ENCODE measurements around the gene CACNA1D.

Gene CACNA1D

GRCh38 chr3:53833700-53834099 is 339.3 kb downstream of the CACNA1D start:
- no peak overlapping the region for H3K27ac ChIP-seq
- TF ChIP-seq ZFX (IDR thresholded peaks at IDR 0.05), result no peak
- TF ChIP-seq, protein P1, sequence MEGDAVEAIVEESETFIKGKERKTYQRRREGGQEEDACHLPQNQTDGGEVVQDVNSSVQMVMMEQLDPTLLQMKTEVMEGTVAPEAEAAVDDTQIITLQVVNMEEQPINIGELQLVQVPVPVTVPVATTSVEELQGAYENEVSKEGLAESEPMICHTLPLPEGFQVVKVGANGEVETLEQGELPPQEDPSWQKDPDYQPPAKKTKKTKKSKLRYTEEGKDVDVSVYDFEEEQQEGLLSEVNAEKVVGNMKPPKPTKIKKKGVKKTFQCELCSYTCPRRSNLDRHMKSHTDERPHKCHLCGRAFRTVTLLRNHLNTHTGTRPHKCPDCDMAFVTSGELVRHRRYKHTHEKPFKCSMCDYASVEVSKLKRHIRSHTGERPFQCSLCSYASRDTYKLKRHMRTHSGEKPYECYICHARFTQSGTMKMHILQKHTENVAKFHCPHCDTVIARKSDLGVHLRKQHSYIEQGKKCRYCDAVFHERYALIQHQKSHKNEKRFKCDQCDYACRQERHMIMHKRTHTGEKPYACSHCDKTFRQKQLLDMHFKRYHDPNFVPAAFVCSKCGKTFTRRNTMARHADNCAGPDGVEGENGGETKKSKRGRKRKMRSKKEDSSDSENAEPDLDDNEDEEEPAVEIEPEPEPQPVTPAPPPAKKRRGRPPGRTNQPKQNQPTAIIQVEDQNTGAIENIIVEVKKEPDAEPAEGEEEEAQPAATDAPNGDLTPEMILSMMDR (conservative IDR thresholded peaks at IDR 0.05), result no peak

GRCh38 chr3:53834429-53835095 is 340.2 kb downstream of the CACNA1D start:
- no peak overlapping the region for H3K27ac ChIP-seq
- TF ChIP-seq, protein P1 (conservative IDR thresholded peaks at IDR 0.05), result no peak

DNA sequence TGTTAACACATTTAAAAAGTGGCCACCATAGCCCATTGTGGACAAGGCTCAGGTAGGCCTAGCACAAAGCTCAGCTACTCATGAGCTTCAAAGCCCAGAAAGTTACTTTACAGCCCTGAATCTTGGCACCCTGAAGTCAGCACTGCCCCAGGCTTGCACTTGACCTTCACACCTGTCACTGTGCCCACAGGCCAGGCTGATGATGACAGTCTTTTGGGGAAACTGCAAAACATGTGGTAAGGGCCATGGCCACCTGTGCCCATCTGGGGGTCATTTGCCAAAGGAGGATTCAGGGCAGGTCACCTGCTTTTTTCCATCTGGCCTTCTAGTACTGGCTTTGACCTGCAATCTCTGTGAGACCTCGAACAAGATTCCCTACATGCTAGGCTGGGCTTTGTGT is 340.8 kb downstream of the CACNA1D start:
- H3K27ac ChIP-seq, result no peak overlapping the region

GRCh38 chr3:53836084-53836872 is 341.9 kb downstream of the CACNA1D start:
- TF ChIP-seq ZFX (IDR thresholded peaks at IDR 0.05), result no peak
- TF ChIP-seq, protein P1 (conservative IDR thresholded peaks at IDR 0.05), result no peak
- H3K27ac ChIP-seq, result no peak overlapping the region

More for the DNA sequence above, 340.8 kb downstream of the CACNA1D start:
- TF ChIP-seq, protein P1 (conservative IDR thresholded peaks at IDR 0.05), result no peak
- TF ChIP-seq ZFX (IDR thresholded peaks at IDR 0.05), result no peak

DNA sequence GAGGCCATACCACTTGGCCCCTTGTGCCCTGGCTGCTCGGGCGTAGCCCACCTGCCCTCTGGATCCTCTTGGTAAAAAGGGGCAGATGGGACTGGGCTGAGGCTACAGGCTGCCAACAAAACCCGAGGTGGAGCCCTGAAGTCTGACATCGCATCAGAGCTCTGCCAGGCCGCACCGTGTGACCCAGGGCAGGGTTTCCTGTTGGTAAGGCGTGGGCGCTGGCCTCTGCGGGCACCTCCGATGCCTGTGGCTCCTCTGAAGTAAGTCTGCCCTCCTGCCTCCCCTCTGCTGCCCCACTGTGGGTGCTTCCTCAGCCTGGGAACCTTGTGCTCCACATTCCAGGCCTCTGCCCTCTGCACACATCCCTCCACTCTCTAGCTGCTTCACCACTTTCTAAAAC is 342.9 kb downstream of the CACNA1D start:
- TF ChIP-seq ZFX (IDR thresholded peaks at IDR 0.05), result no peak
- TF ChIP-seq, protein P1 (conservative IDR thresholded peaks at IDR 0.05), result no peak
- no peak overlapping the region for H3K27ac ChIP-seq

GRCh38 chr3:53841296-53841695 is 346.9 kb downstream of the CACNA1D start:
- no peak overlapping the region for H3K27ac ChIP-seq
- TF ChIP-seq, protein P1 (conservative IDR thresholded peaks at IDR 0.05), result no peak; the same call in 1 of the 2 replicates

DNA sequence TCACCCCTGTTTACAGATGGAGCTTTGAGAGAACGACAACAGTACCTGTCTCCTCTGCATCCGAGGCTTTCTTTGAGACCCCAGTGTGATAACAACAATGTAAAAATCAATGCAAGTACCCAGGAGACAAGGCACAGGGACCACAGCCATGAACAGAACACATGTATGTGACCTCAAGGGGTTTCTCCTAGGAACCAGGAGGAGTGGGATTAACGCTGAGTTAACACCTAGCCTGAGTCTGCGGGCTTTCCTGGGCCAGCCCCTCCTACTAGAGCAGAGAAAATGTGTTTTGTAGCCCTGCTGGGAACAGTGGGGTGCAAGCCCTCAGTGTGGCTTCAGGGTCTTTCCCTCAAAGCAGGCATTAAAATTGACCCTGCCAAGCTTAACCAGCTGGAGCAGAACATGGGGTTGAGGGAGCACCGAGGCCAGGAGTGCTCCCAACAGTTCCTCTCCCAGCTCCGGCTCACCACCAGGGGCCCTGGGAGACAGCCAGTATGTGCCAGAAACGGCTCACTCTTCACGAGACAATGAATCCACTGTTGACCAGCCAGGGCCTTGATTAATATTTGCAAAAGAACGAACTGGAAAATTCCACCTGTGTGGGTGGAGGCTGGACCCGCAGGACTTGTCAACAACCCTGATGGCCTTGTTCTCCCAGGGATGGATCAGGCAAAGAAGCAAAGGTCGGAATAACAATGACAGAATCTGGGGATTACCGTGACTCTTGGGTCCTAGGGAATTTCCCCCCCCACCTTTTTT is 348.2 kb downstream of the CACNA1D start:
- TF ChIP-seq, protein P1 (conservative IDR thresholded peaks at IDR 0.05), result peak; percentile 31
- no peak for TF ChIP-seq ZFX (IDR thresholded peaks at IDR 0.05)
- peak overlapping the region; percentile 94 for H3K27ac ChIP-seq

All from C4-2B (cell line).